SU-DHL-6 (cell line): ENCODE results near the gene PSMC6.
"Not testable (repeated sequence)": the region's sequence is repeated elsewhere in the genome, so short reads cannot be mapped to it uniquely, and the experiment has no call there.

Experiments used
- H2AFZ ChIP-seq: fragments of 200-600 bp; sonication (generic); 2 replicates; pipeline ENCODE4 v1.6.1; 2014; ENCODE audit warnings: low read depth, mild to moderate bottlenecking, moderate library complexity, mixed read lengths, antibody characterized with exemption, low read length; ENCODE audit not compliant: severe bottlenecking
- H3F3A ChIP-seq: fragments of 200-600 bp; shearing (Covaris generic); 2 replicates; pipeline ENCODE4 v1.6.0; 2016; ENCODE audit warnings: antibody characterized with exemption, mild to moderate bottlenecking; ENCODE audit not compliant: insufficient read depth
- H3K27ac ChIP-seq: fragments of 200-600 bp; sonication (generic); 2 replicates; pipeline ENCODE4 v1.5.1; 2016; ENCODE audit warnings: low read depth, mild to moderate bottlenecking, low read length, moderate library complexity, mixed read lengths
- H3K27me3 ChIP-seq: fragments of 200-600 bp; sonication (generic), shearing (Covaris generic); 2 replicates; pipeline ENCODE4 v1.6.0; 2014; ENCODE audit warnings: mild to moderate bottlenecking, low read length
- H3K36me3 ChIP-seq: fragments of 200-600 bp; sonication (generic); 2 replicates; pipeline ENCODE4 v1.6.1; 2014; ENCODE audit warnings: mild to moderate bottlenecking, low read length, mixed read lengths
- H3K4me2 ChIP-seq: fragments of 300-600, 200-600 bp; shearing (Covaris generic), sonication (generic); 2 replicates; pipeline ENCODE4 v1.6.0; 2014; ENCODE audit warnings: low read length, low read depth, mild to moderate bottlenecking; ENCODE audit not compliant: poor library complexity, severe bottlenecking
- H3K4me3 ChIP-seq: fragments of 200-600 bp; sonication (generic); 2 replicates; pipeline ENCODE4 v1.5.1; 2014; ENCODE audit warnings: antibody characterized with exemption, low read length, mild to moderate bottlenecking, mixed read lengths; ENCODE audit not compliant: insufficient read depth, poor library complexity, severe bottlenecking
- H3K79me2 ChIP-seq: fragments of 200-600 bp; sonication (generic); 2 replicates; pipeline ENCODE4 v1.6.1; 2014; ENCODE audit warnings: mild to moderate bottlenecking, low read length, moderate library complexity; ENCODE audit not compliant: insufficient read depth
- H3K9ac ChIP-seq: fragments of 200-600 bp; sonication (generic); 2 replicates; pipeline ENCODE4 v1.7.0; 2014; ENCODE audit warnings: mild to moderate bottlenecking, low read length
- H3K9me2 ChIP-seq: fragments of 200-600 bp; sonication (generic); replicated peaks from 2 replicates; pipeline ENCODE4 v1.6.1; 2014; ENCODE audit warnings: low read length; ENCODE audit not compliant: insufficient read depth
- H3K9me3 ChIP-seq: fragments of 200-600 bp; sonication (generic); 2 replicates; pipeline ENCODE4 v1.6.1; 2014; ENCODE audit warnings: low read length, mixed read lengths; ENCODE audit not compliant: insufficient read depth
- H4K20me1 ChIP-seq: fragments of 200-600 bp; sonication (generic); 2 replicates; pipeline ENCODE4 v1.6.1; 2014; ENCODE audit warnings: low read depth, mild to moderate bottlenecking, antibody characterized with exemption, low read length, moderate library complexity, mixed read lengths
- EZH2phosphoT487 ChIP-seq: fragments of 200-600 bp; sonication (generic), shearing (Covaris generic); conservative IDR thresholded peaks from 2 replicates; pipeline ENCODE4 v1.6.1; 2018; ENCODE audit warnings: mild to moderate bottlenecking, antibody characterized with exemption, low read length, moderate library complexity, mixed read lengths
- TF ChIP-seq, protein P1 (sequence below): fragments of 200-600 bp; sonication (generic); IDR thresholded peaks from one replicate; pipeline ENCODE4 v1.5.1; 2017; ENCODE audit warnings: antibody characterized with exemption, mild to moderate bottlenecking, low read length, moderate library complexity; ENCODE audit not compliant: insufficient read depth, poor library complexity, severe bottlenecking

PSMC6 gene

DNA sequence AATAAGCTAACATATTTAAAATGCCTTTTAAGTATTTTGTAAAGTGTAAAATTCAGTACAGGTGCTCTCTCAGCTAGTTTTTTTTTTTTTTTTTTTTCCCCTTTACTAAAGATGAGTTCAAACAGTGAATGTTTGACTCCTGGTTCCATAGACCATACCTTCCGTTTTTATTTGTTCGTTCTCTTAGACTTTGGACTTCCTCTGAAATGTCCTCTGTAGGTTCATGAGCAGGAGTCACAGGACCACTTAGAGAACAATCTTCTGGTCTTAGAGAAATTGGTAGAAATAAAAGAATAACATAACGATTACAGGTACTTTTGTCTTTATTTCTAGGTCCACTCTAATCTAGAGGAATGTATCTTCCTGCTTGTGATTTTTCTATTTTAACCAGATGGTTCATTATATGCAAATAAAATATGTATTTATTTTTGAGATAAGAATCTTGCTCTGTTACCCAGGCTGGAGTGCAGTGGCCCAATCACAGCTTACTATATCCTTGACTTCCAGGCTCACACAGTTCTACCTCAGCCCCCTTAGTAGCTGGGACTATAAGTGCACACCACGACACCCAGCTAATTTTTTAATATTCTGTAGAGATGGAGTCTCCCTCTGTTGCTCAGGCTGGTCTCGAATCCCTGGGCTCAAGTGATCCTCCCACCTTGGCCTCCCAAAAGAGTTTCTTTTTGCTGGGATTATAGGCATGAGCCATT is 48.8 kb downstream of the PSMC6 start:
- peaks cover 14% of the 10 kb centered on the region; the same call in 1 of the 2 replicates for H3K36me3 ChIP-seq
- no peak overlapping the region for H3K4me3 ChIP-seq
- H4K20me1 ChIP-seq: no peaks in the 10 kb centered on the region
- H3K4me2 ChIP-seq: no peak overlapping the region
- peaks cover 6% of the 10 kb centered on the region; the same call in 1 of the 2 replicates for H3F3A ChIP-seq
- no peaks in the 10 kb centered on the region for H3K9me2 ChIP-seq
- H3K27me3 ChIP-seq: no peaks in the 10 kb centered on the region
- H3K27ac ChIP-seq: no peak overlapping the region
- no peak overlapping the region for H2AFZ ChIP-seq
- no peaks in the 10 kb centered on the region for H3K9me3 ChIP-seq
- TF ChIP-seq, protein P1, sequence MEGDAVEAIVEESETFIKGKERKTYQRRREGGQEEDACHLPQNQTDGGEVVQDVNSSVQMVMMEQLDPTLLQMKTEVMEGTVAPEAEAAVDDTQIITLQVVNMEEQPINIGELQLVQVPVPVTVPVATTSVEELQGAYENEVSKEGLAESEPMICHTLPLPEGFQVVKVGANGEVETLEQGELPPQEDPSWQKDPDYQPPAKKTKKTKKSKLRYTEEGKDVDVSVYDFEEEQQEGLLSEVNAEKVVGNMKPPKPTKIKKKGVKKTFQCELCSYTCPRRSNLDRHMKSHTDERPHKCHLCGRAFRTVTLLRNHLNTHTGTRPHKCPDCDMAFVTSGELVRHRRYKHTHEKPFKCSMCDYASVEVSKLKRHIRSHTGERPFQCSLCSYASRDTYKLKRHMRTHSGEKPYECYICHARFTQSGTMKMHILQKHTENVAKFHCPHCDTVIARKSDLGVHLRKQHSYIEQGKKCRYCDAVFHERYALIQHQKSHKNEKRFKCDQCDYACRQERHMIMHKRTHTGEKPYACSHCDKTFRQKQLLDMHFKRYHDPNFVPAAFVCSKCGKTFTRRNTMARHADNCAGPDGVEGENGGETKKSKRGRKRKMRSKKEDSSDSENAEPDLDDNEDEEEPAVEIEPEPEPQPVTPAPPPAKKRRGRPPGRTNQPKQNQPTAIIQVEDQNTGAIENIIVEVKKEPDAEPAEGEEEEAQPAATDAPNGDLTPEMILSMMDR: no peak
- no peak for TF ChIP-seq EZH2phosphoT487
- no peaks in the 10 kb centered on the region for H3K79me2 ChIP-seq
- H3K9ac ChIP-seq: no peak overlapping the region

DNA sequence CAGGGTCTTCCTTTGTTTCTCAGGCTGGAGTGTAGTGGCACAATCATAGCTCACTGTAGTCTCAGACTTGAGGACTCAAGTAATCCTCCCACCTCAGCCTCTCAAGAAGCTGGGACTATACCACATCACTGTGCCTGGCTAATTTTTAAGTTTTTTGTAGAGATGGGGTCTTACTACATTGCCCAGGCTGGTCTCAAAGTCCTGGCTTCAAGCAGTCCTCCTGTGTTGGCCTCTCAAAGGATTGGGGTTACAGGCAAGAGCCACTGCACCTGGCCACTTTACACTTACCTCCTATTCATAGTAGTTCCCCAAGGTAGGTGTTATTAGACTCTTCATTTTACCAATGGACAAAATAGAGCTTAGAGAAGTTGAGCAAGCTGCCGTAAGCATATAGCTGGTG is 52.1 kb downstream of the PSMC6 start:
- Histone ChIP-seq H3K36me3 (peaks cover 16% of the 10 kb centered on the region; the same call in 1 of the 2 replicates), H3K9me3 (no peaks in the 10 kb centered on the region), H3K27me3 (no peaks in the 10 kb centered on the region), H4K20me1 (no peaks in the 10 kb centered on the region), H3K4me3 (no peak overlapping the region), H3K9ac (no peak overlapping the region), H3K27ac (no peak overlapping the region), H3K4me2 (no peak overlapping the region), H3K9me2 (no peaks in the 10 kb centered on the region), H2AFZ (no peak overlapping the region), H3K79me2 (no peaks in the 10 kb centered on the region), H3F3A (peaks cover 7% of the 10 kb centered on the region)
- TF ChIP-seq EZH2phosphoT487: no peak
- TF ChIP-seq, protein P1: no peak

DNA sequence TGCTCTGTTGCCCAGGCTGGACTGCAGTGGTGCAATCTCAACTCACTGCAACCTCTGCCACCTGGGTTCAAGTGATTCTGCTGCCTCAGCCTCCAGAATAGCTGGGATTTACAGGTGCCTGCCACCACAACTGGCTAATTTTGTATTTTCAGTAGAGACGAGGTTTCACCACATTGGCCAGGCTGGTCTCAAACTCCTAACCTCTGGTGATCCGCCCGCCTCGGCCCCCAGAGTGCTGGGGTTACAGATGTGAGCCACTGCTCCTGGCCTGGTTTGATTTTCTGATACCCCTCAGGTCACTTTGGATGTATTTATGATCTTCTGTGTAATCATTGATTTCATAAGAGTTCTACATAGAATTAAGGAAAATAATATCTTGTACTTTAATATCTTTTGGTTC is 55.9 kb downstream of the PSMC6 start:
- H3K4me3 ChIP-seq, H3K27me3 ChIP-seq, H3F3A ChIP-seq, H3K9me3 ChIP-seq, H3K79me2 ChIP-seq, H3K9ac ChIP-seq, H4K20me1 ChIP-seq, H3K4me2 ChIP-seq, H2AFZ ChIP-seq, H3K27ac ChIP-seq, H3K9me2 ChIP-seq: not testable (repeated sequence)
- peaks cover 11% of the 10 kb centered on the region; the same call in 1 of the 2 replicates for H3K36me3 ChIP-seq

DNA sequence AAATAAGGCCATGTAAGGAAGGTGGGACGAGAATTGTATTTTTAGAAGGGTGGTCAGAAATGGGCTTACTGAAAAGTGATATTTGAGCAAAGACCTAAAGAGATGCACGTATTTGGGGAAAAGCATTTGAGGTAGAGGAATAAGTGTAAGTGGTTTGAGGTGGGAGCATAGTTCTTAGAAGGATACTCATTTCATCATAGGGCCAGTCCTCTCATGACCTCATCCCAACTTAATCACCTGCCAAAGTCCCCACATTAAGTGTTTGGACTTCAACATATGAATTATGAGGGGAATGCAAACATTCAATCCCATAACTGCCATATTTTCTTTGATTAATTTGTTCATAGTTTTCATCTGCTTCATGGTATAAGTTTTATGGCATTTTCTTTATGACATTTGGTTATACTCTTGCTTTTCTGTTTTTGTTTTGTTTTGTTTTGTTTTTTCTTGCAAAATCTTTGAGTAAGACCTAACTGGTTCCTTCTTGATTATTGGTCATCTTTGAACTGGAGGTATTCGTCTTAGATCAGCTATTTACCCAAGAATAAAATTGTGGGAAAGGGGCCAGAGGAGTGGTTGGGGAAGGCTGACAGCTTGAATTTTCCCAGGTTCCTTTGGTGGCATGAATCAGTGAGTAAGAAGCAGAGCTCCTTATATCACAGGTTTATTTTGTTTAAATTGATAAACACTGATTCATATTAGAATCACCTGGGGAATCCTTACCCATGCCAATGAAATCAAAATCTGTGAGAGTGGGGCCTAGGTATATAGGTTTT is 60.2 kb downstream of the PSMC6 start:
- H3K9me3 ChIP-seq: no peaks in the 10 kb centered on the region
- H3K27me3 ChIP-seq: no peaks in the 10 kb centered on the region
- TF ChIP-seq, protein P1: no peak
- no peak for TF ChIP-seq EZH2phosphoT487
- H3K9ac ChIP-seq: no peak overlapping the region
- peaks cover 2% of the 10 kb centered on the region; the same call in 1 of the 2 replicates for H3F3A ChIP-seq
- H3K4me3 ChIP-seq: no peak overlapping the region
- no peak overlapping the region for H3K27ac ChIP-seq
- no peaks in the 10 kb centered on the region for H4K20me1 ChIP-seq
- no peak overlapping the region for H3K4me2 ChIP-seq
- H2AFZ ChIP-seq: no peak overlapping the region
- H3K9me2 ChIP-seq: no peaks in the 10 kb centered on the region
- peaks cover 34% of the 10 kb centered on the region for H3K36me3 ChIP-seq
- no peaks in the 10 kb centered on the region for H3K79me2 ChIP-seq
